HG03103 (cell line): ENCODE measurements around the gene FGD5.

Experiments used
- ATAC-seq: cut with Tn5 transposase; IDR thresholded peaks from one replicate; pipeline ENCODE4 v1.9.1; 2021; ENCODE audit warnings: low read depth; ENCODE audit not compliant: unreplicated experiment

FGD5 gene

GRCh38 chr3:14921811-14922705 lies 103.3 kb downstream of the FGD5 start:
- no peak for ATAC-seq

- ATAC-seq, result no peak
These were observed 104.1 kb downstream of the FGD5 start for GRCh38 chr3:14922863-14923262.

GRCh38 chr3:14923476-14923875 lies 104.7 kb downstream of the FGD5 start:
- no peak for ATAC-seq

- ATAC-seq, result no peak
These were observed 107.2 kb downstream of the FGD5 start for GRCh38 chr3:14925729-14926591.

- no peak for ATAC-seq
These were observed 107.8 kb downstream of the FGD5 start for GRCh38 chr3:14926592-14926991.

GRCh38 chr3:14927308-14927707 lies 108.5 kb downstream of the FGD5 start:
- ATAC-seq, result no peak

GRCh38 chr3:14929310-14930074 lies 110.7 kb downstream of the FGD5 start:
- no peak for ATAC-seq

GRCh38 chr3:14933820-14934425 lies 115.2 kb downstream of the FGD5 start:
- no peak for ATAC-seq

- no peak for ATAC-seq
These were observed 117.0 kb downstream of the FGD5 start for GRCh38 chr3:14935592-14936345.

GRCh38 chr3:14938954-14939353 lies 120.2 kb downstream of the FGD5 start:
- ATAC-seq, result no peak

GRCh38 chr3:14941871-14942270 lies 123.1 kb downstream of the FGD5 start:
- no peak for ATAC-seq

GRCh38 chr3:14943042-14943441 lies 124.3 kb downstream of the FGD5 start:
- ATAC-seq, result no peak

- ATAC-seq, result no peak
These were observed 127.5 kb downstream of the FGD5 start for GRCh38 chr3:14946236-14946635.

- ATAC-seq, result no peak
These were observed 128.0 kb downstream of the FGD5 start for GRCh38 chr3:14946739-14947099.

GRCh38 chr3:14947100-14947885 lies 128.5 kb downstream of the FGD5 start, which contains the start of gene NR2C2:
NR2C2 (plus strand) TSS chr3:14947583; CDS start chr3:15003915, 56,332 bp downstream.
- ATAC-seq, result peak; percentile 33

- peak; percentile 83 for ATAC-seq
These were observed 129.3 kb downstream of the FGD5 start for GRCh38 chr3:14947886-14948608.

- no peak for ATAC-seq
These were observed 129.9 kb downstream of the FGD5 start for GRCh38 chr3:14948609-14949038.

GRCh38 chr3:14949126-14949525 lies 130.4 kb downstream of the FGD5 start:
- ATAC-seq, result no peak
